RCC 7860 (cell line): Measurements from ENCODE around the gene MCC.

Experiments
- DNase-seq: peaks from one replicate; pipeline ENCODE4 v3.0.0-alpha.2; 2015; ENCODE audit warnings: low spot score
- FAIRE-seq: peaks from 2 replicates; lab custom pipeline; 2012; peaks lifted over from hg19 to GRCh38; lab: Jason Lieb, UNC

The MCC gene

DNA sequence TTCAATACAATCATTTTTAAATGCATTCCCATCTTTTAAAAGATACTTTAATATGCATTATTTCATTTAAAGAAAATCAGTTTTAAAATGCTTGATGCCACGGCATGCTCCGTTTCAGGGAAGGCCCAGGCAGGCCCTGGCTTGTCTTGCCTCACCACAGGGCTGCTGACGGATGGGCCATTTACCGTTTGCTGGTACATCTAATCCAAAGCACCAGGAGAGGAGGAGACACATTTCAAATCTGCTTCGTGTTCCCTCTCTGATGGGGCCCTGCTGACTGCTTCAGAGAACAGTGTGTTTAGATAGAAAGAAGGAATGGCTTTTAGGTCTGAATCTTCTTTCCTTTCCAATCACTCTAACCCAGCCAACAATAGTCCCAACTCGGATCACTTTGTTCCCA, 326.4 kb downstream of the MCC start:
- no peak for FAIRE-seq
- no peak for DNase-seq

DNA sequence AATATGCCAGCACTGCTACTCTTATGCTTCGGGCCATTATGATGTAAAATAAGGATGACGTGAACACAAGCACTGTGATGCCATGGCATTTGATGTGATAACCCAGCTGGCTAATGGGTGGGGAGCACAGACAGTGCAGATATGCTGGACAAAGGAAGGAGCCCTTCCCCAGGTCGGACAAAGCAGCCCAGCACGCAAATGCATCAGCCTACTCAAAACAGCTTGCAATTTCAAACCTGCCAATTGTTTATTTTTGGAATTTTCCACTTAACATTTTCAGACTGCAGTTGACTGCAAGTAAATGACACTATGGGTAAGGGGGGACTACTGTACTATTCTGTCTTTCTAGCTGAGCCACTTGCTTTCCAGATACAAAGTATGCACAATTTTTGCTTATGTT, 330.4 kb downstream of the MCC start:
- DNase-seq (no peak), FAIRE-seq (no peak)

DNA sequence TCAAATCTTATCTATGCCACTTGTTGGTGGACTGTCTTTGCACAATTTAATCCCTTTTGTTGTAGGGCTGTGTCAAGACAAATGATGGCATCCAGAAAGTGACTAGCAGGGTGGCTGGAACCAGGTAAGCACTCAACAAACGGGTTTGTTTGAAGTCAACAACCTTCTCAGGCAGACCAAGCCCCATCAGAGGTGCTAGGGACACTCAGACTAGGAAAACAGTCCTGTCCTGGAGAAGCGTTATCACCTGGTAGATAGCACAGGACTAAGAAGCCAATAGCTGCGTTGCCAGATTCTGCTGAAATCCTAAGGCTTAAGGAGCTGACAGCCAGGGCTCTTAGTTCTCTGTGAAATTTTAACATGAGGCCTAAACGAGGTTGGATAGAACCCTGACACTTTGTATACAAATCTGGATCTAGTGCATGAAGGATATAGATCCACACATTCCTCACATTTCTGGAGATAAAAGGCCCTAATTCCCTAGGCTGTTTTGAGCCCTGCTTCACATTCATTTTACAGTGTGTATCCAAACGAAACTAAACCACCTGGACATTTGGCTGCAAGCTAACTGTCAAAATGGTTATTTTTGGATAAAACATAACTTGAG, 331.9 kb downstream of the MCC start:
- FAIRE-seq: no peak
- DNase-seq: no peak

DNA sequence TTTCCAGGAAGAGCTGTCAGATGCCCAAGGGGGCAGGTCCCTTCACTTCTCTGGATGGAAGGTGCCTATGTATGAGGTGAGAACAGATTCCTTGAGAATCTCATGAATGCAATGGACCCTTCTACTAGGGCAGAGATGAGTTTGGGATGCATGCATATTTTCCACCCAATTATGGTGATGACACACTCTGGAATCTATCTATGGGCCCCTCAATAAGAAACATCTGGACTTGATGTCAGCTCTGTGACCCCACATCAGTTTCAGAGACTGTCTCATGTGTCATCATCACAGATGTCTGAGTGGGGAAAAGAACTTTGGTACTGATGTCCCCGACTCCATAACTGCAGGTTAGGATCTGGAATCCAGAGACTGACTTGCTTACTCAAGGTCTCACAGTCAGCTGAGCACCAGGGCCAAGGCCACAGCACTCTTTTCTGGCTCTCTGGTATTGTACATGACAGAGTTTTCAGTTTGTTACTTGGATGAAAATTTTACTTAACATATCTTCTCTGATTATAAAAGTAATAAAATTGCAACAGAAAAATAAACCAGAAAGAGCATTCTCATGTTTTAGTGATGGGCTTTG, 334.6 kb downstream of the MCC start:
- no peak for DNase-seq
- no peak for FAIRE-seq

DNA sequence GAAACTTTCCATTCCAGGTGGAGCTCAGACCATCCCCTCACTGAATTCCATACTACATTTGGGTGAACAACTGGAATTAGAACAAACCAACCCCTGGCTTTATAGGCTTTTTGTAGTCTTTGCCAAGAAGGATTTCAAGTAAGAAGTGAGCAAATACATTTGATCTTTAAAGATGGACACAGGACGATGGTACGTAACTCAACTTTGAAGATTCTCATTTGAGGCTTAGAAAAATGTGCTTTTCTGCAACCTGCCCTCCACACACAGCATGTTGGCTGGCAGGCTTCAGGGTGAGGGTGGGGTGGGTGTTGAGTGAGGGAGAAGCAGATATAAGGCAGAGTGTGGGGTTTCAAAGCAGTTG, 335.9 kb downstream of the MCC start:
- no peak for FAIRE-seq
- DNase-seq: no peak

DNA sequence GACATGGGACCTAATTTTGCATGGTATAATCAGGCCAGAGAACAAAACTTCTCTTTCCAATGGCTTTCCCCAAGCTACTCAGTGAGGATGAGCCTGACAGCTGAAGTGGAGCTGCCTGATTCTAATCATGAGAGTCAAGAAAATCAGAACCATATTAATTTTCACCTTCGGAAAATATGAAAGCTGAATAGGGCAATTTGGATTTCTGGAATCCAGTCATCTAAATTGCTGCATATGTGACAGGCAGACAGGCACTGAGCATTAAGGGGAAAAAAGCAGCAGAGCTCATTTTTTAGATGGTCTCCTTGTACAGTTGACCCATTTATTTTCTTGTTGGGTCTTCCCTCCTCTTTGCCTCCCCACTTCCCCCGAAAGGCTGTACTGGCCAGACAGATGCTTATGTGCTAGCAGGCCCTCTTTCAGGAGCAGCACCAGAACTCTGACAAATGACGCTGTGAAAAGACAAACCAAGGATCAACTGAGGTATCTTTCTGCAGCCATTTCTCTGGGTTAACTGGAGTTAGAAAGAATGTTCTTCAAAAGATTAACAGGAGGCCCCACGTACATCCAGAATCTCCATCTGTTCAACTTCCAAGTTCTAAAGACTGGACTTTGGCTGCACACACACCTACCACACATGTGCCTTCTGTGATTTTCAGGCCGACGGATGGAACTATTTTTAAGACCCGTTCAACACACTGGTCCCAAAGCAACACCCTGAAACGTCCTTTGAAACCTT, 336.4 kb downstream of the MCC start:
- no peak for DNase-seq
- no peak for FAIRE-seq

DNA sequence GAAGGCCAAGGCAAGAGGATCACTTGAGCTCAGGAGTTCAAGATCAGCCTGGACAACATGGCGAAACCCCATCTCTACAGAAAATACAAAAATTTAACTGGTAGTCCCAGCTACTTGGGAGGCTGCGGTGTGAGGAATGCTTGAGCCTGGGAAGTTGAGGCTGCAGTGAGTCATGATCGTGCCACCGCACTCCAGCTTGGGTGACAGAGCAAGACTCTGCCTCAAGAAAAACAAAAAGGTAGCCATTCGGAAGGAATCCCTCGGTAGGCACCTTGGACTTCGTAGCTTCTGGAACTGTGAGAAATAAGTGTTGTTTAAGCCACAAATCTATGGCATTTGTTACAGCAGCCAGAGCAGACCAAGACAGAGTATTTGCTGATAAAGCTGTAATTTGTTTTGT, 337.4 kb downstream of the MCC start:
- no peak for DNase-seq
- FAIRE-seq: no peak

DNA sequence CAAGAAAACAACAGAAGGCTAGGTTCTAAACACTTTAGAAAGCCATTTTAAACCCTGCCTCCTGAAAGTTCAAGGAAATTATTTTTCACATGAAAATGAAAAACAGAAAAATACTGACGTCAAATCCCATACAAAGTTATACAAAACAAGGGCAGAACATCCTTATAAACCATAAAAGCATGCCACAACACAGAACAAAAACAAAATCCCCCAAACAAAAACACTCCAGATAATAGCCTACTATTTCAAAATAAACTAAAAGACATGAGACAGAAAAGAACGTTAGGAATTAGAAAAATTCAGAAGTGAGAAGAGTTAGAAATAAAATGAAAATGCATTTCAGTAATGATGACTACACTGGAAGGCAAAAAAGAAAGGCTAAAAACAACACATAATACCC, 338.0 kb downstream of the MCC start:
- FAIRE-seq (no peak), DNase-seq (no peak)

DNA sequence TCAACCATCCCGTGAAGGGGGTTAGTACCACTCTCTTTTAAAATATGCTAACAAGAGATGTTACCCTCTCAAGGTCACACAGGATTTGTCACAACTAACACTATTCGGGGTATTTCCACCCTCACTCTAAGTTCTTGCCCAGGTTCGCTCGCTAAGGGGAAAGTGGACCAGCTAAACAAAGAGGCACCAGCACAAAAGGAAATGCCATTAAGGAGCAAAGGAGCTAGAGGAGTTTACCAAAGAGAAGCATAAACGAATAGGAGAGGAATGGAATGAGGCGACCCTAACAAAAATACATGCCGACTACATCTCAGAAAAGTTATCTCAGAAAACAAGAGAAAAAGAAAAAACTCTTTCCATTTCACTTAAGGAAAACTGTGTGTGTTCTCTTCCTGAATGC, 340.7 kb downstream of the MCC start:
- FAIRE-seq (no peak), DNase-seq (no peak)

DNA sequence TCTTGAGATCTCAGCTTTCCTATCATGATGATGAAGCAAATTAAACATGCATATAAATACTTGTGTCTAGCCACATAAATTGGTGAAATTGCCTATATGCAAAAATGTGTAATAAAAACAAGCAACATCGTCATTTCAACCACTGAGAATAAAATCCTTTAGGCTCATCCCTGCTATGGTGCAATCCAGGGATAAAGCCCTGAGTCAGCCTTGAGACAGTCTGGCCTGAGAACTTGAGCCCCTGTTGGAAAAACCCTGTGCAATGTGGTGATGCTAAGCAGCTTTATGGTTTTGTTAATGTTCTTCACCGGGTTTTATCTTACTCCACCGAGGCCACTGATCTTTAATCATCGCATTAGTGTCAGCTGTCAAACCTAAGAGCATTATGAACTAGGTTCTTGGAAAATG, 341.1 kb downstream of the MCC start:
- FAIRE-seq (peak; percentile 22), DNase-seq (peak; percentile 28)

DNA sequence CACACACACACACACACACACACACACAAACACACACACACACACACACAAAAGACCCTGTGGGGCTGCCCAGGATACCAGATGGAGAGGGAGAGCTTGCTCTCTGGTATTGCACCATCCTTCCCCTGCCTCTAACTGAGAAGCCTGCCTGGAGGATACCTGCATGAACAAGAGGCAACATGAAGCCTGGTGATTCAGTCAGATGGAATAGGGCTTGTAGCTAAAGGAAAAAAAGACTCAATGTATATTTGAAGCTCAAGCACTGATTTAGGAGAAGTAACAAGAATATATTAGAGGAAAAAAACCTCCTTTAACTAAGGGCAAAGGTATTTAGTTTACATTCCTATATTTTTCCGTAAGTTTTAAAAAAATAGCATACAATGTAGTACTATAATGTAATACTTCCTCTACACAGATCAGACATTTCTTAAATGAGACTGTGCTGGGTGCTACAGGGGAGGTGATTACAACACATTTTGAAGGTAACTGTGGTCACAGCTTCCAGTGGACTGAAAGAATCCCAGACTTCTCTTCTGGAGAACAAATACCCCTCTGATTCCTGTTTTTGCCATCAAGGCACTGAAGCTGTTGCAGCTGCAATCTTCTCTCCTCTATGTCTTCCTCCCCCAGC, 342.4 kb downstream of the MCC start:
- no peak for FAIRE-seq
- DNase-seq: no peak

DNA sequence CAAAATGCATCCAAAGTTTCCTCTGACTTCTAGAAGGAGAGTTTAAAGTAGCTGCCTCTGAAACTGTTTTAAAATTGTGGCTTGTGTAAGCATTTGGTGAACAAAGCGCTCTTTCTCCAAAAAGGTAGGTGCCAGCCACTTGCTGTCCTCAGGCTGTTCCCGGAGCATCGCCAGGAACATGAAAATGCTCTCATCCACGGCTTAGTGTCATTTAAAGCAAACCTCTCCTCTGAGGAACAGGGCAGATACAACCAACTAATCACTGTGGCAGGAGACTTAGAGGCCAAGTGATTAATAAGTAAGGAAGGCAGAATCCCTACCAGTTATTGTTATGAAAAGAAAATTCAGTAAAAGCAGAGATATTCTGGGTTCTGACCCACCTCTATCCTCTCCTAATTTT, 346.1 kb downstream of the MCC start:
- DNase-seq (no peak), FAIRE-seq (no peak)

DNA sequence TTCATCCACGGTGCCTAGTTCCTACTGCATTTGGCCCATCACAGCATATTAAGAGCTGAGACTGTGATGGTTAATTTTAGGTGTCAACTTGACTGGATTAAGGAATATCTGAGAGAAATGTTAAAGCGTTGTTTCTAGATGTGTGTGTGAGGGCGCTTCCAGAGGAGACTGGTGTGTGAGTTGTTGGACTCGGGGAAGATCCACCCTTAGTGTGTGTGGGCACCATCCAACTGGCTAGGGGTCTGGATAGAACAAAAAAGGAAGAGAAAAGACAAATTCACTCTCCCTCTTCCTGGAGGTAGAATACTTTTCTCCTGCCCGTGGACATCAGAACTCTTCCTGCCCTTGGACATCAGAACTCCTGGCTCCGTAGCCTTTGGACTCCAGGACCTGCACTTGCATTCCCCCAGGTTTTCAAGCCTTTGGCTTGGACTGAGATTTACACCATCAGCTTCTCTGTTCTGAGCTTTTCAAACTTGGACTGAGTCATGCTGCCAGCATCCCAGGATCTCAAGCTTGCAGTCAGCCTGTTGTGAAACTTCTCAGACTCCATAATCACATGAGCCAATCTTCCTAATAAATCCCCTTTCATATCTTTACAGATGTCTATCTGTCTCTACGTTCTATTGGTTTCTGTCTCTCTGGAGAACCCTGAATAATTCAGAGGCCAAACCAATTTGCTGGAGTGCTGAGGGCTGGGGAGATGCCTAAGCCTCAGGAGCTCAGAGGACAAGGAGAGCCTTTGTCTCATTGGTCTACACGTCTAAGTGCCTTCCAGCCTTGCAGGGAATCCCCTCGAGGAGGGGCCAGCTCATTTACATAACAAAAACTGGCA, 347.2 kb downstream of the MCC start:
- DNase-seq: no peak
- no peak for FAIRE-seq

DNA sequence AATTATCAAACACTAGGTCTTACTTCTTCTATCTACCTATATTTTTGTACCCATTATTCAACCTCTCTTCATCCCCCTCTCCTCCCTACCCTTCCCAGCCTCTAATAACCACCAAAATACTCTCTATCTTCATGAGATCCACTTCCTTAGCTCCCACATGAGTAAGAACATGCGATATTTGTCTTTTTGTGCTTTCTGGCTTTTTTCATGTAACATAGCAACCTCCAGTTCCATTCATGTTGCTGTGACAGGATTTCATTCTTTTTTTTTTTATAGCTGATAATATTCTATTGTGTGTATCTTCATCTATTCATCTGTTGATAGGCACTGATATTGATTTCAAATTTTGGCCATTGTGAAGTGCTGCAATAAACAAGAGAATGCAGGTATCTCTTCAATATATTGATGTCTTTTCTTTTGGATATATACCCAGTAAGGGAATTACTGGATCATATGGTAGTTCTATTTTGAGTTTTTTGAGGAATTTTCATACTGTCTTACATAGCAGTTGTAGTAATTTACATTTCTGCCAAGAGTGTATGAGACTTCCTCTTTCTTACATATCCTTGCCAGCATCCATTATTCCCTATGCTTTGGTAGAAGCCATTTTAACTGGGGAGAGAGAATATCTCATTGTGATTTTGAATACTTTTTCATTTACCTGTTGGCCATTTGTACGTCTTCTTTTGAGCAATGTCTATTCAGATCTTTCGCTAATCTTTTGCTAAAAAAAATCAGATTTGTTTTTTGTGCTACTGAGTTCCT, 354.9 kb downstream of the MCC start:
- no peak for DNase-seq
- no peak for FAIRE-seq

DNA sequence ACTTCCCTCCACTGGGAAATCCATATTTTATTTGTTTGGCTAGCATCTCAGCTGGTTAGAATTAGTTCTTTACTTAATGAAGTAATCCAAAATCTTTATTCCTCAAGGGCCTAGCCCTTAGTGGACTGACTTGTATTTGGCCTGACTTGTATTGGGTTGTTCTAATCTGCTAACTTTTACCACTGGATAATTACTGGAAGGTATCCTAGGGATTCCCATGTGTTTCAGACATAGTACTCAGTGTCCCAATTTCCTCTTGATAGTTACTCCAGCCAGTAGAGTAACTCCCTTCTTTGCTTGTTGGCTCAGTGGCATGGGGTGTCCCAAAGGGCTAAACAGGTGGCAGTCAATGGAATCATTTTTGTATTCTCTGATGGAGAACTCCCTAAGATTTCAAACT, 355.7 kb downstream of the MCC start:
- no peak for DNase-seq
- FAIRE-seq: no peak

DNA sequence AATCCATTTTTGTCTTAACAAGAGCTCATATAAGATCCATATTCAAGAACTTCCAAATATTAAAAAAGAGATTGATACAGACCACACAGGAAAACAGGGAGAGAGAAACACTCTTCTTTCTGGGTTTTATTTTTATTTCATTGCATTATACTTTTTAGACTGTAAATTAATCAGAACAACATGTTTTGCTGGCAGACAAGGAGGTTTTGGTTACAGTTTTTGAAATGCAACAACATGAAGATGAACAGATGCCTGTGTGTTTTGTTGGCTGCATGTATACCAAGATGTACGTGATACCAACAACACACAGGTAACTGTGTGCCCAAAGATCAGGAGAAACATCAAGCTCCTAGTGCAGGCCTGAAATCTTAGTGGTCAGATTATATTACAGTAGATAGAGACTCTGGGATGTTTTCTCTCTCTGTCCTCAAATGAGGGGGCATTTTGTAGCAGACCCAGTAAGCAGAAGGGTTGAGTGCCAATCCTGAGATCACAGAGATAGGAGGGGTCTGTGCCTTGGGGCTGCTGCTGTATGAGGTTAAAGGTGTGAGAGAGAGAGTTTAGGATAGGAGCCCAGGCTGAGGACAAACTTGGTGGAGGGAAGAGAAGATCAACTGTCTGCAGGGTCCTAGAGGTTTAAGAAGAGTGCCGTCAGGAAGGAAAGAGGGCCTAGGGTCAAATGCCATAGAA, 359.5 kb downstream of the MCC start:
- FAIRE-seq (no peak), DNase-seq (no peak)

DNA sequence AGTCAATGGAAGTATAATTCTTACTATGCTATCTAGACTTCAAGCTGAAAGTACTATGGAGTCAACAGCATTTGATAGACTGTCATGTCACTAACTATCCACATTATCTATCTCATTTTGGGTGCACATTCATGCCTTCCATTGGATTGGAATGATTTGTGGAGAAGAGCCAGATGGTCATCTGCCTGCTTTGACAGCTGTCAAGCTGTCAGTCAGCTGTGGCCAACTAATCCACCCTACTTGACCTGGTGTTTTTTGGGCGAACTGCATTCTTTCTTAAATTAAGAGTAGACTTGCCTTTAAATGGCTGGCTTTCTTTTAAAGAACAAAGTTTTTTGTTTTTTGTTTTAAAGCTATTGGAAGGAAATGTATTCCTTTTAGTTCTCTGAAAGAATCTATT, 360.2 kb downstream of the MCC start:
- no peak for DNase-seq
- no peak for FAIRE-seq

DNA sequence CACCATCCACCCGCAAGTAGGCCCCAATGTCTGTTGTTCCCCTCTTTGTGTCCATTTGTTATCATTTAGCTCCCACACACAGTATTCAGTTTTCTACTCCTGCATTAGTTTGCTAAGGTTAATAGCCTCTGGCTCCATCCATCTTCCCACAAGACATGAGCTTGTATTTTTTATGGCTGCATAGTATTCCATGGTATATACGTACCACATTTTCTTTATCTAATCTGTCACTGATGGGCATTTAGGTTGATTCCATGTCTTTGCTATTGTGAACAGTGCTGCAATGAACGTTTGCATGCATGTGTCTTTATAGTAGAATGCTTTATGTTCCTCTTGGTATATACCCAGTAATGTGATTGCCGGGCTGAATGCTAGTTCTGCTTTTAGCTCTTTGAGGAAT, 361.2 kb downstream of the MCC start:
- DNase-seq (no peak), FAIRE-seq (no peak)

DNA sequence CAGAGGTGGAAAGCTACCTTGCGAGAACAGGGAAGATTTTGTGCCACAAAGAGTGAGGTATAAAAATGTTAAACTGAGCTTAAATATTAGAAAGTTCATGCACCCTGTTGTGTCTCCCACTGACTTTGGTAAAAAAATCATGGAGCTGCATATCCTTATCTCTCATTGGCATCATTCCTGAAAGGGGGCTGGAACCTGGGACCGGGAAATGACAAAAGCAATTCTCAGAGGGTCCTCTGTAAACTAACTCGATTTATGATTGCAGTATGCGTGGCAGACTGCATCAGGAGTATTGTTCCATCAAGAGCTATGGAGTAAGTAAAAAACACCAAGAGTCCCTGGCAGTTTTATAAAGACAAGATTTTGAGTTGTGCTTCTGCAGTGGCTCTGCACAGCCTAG, 362.9 kb downstream of the MCC start:
- no peak for DNase-seq
- FAIRE-seq: no peak

DNA sequence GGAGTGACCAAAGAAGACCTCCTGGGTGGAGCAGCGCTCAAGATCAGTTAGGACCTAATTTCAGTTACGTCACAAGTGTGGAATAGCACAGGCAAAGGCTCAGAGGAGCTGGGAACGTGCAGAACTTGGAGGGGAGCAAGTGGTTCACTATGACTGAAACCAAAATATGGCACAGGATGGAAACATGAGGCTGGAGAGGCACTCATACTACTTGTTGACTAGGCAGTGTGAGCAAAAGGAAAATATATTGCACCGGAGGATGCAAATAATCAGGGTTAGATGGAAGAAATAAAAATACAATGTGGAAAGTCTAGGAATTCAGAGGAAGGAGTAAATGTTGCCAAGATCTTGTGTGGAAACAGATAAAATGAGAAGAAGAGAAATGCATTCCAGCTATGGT, 363.3 kb downstream of the MCC start:
- FAIRE-seq: no peak
- DNase-seq: no peak
